Activated T-helper 17 cell treated with anti-CD3 and anti-CD28 coated beads, Interleukin-2, amount 50 U/mL, for 72 hours (primary cell): ENCODE measurements around the gene CHST8. TPM values are rescaled to one million over a fixed set of nuclear protein-coding genes. Genes with fewer than 3 reads are reported as not detected.

Experiments
- ATAC-seq: fragments of 150-1000 bp; cut with Tn5 transposase; replicated peaks from 2 replicates; pipeline ENCODE4 v1.10.0; 2021; ENCODE audit warnings: mild to moderate bottlenecking, moderate library complexity
- H3K27ac Mint-ChIP-seq: one replicate; pipeline ENCODE4 v1.8.0; 2022; ENCODE audit warnings: mixed read lengths
- H3K27me3 Mint-ChIP-seq: one replicate; pipeline ENCODE4 v1.8.0; 2022; ENCODE audit warnings: mixed read lengths
- H3K36me3 Mint-ChIP-seq: one replicate; pipeline ENCODE4 v1.8.0; 2022; ENCODE audit warnings: low read depth, mild to moderate bottlenecking, mixed read lengths
- H3K4me1 Mint-ChIP-seq: one replicate; pipeline ENCODE4 v1.8.0; 2022; ENCODE audit warnings: mixed read lengths
- H3K4me3 Mint-ChIP-seq: one replicate; pipeline ENCODE4 v1.8.0; 2022; ENCODE audit warnings: mild to moderate bottlenecking, mixed read lengths
- H3K9me3 Mint-ChIP-seq: one replicate; pipeline ENCODE4 v1.8.0; 2022; ENCODE audit warnings: mixed read lengths
- total RNA-seq, 2 donors: library from RNA; stranded (reverse); gene quantifications; one replicate each; pipeline ENCODE4 v1.2.3, GENCODE V29; 2022

Gene CHST8
- total RNA-seq, 2 donors from 2014 or later, result not detected

DNA sequence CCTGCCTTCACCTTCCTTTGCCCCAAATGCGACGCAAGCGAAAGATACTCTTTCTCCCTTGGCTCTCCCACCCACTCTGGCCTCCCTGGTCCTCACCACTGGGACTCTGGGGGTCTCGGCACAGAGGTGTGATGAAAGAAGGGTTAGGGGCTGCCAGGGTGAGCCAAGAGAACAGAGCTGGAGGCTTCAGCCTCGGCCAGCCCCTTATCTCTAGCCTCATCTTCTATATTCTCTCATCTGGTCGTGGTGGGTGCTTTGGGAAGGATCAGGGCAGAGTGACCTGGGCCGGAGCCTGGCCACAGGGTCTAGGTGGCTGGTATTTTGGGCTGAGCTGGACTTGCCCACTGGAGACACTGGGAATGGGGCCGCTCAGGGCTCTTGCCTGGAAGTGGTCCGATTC is 103.8 kb downstream of the CHST8 start:
- H3K27ac Mint-ChIP-seq, result no peak overlapping the region
- H3K4me1 Mint-ChIP-seq, result no peaks in the 10 kb centered on the region
- no peaks in the 10 kb centered on the region for H3K9me3 Mint-ChIP-seq
- ATAC-seq, result no peak
- no peaks in the 10 kb centered on the region for H3K36me3 Mint-ChIP-seq
- H3K27me3 Mint-ChIP-seq, result peaks cover 29% of the 10 kb centered on the region
- H3K4me3 Mint-ChIP-seq, result no peak overlapping the region

DNA sequence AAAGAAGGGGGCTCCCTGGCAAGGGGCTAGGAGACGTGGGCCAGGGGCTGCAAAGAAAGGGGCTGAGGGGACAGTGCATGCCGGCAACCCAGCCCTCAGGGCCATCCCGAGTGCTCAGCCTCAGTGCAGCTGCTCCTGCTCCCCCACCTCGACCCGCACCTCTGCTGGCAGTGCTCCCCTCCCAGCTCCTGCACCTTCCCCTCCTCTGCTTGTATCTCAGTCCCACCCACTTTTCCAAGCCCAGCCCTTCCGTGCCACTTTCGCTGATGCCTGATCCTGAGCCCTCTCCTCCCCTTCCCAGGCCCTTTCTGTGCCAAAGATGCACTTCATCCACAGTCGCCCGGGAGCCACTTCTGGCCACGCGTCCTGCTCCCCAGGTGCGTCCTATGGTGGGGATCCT is 105.0 kb downstream of the CHST8 start:
- no peaks in the 10 kb centered on the region for H3K36me3 Mint-ChIP-seq
- peaks cover 22% of the 10 kb centered on the region for H3K27me3 Mint-ChIP-seq
- ATAC-seq, result no peak
- H3K27ac Mint-ChIP-seq, result no peak overlapping the region
- no peak overlapping the region for H3K4me3 Mint-ChIP-seq
- H3K4me1 Mint-ChIP-seq, result no peaks in the 10 kb centered on the region
- H3K9me3 Mint-ChIP-seq, result no peaks in the 10 kb centered on the region

DNA sequence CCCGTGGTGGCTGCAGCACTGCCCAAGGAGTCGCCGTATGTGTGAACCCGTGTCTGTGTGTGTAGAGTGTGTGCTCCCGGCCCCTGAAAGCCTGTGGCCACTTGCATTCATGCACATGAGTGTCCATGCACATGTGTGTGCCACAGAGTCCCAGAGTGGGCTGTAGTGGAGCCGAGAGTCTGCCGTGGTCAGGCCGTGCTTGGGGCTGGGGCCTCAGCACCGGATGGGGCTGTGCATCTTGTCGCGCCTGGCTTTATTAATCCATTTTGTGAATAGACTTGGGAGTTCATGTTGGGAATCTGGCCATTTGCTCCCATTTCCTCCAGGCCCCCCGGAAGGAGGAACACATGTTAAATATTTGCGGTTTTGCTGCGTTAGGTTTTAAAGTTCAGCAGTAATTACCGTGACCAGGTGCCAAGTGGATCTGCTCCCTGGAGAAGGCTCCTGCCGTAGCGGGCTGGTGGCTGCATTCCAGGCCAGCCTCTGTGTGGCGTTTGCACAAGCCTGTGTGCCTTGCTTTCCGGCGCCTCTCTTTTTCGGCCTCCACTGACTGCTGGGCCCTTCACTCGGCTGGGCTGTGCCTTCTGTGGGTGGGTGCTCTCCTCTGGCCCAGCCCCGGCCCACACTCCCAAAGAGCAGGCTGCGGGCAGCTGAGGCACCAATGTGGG is 105.7 kb downstream of the CHST8 start:
- no peak for ATAC-seq
- no peaks in the 10 kb centered on the region for H3K36me3 Mint-ChIP-seq

DNA sequence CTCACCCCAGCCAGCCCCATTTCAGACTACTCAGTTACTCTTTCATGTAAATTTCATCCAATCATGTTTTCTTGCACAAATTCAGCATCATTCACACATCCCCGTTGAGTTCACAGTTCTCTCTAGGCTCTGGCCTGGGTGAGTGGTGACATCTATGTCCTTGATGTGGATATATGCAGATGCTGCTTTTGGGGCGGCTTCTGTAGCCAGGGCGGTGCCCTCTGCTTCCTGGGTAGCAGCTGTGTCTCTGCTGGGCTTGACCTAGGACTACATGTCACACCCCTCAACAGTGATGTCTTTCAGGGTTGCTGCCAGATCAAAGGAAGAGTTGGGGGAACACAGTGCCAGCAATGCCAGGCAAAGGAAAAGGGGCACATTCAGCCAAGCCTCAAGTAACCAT is 106.4 kb downstream of the CHST8 start:
- Mint-ChIP-seq H3K9me3 (no peaks in the 10 kb centered on the region), H3K4me3 (no peak overlapping the region), H3K27me3 (peaks cover 13% of the 10 kb centered on the region), H3K4me1 (no peaks in the 10 kb centered on the region), H3K36me3 (no peaks in the 10 kb centered on the region), H3K27ac (no peak overlapping the region)
- no peak for ATAC-seq

More for the DNA sequence above, 105.7 kb downstream of the CHST8 start:
- H3K27ac Mint-ChIP-seq, result no peak overlapping the region
- no peak overlapping the region for H3K4me3 Mint-ChIP-seq
- no peaks in the 10 kb centered on the region for H3K4me1 Mint-ChIP-seq
- no peaks in the 10 kb centered on the region for H3K9me3 Mint-ChIP-seq
- peaks cover 17% of the 10 kb centered on the region for H3K27me3 Mint-ChIP-seq

DNA sequence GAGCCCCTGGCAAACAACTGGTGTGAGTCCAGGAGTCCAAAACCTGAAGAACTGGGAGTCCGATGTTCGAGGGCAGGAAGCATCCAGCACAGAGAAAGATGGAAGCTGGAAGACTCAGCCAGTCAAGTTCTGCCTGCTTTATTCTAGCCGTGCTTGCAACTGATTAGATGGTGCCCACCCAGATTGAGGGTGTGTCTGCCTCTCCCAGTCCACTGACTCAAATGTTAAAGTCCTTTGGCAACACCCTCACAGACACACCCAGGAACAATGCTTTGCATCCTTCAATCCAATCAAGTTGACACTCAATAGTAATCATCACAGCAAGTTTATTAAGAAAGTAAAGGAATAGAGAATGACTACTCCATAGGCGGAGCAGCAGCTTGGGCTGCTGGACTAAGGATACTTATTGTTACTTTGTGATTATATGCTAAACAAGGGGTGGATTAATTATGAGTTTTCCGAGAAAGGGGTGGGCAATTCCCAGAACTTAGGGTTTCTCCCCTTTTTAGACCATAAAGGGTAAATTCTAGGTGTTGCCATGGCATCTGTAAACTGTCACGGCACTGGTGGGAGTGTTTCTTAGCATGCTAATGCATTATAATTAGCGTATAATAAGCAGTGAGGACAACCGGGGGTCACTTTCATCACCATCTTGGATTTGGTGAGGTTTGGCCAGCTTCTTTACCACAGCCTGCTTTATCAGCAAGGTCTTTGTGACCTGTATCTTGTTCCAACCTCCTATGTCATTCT is 109.3 kb downstream of the CHST8 start:
- no peaks in the 10 kb centered on the region for H3K4me1 Mint-ChIP-seq
- ATAC-seq, result no peak
- peaks cover 13% of the 10 kb centered on the region for H3K27me3 Mint-ChIP-seq
- no peaks in the 10 kb centered on the region for H3K9me3 Mint-ChIP-seq
- no peak overlapping the region for H3K27ac Mint-ChIP-seq
- H3K4me3 Mint-ChIP-seq, result no peak overlapping the region
- H3K36me3 Mint-ChIP-seq, result no peaks in the 10 kb centered on the region

DNA sequence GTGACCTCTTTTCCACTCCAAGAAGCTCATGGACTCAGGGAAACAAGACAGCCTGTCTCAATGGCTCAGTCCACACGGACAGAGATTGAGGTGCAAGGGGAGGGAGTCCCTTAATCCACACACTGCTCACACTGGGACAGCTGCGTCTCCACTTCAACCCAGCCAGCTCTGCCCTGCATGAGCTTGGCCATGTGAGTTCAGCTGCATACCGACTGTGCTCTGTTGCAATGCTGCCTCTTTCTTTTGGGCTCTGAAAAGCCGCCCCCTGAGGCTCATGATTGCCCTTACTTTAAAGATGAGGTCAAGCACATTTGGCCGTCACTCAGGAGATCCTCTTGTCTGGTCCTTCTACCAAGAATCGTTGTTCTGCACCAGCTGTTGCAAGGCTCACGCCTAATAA is 110.1 kb downstream of the CHST8 start:
- H3K4me1 Mint-ChIP-seq, result no peaks in the 10 kb centered on the region
- H3K9me3 Mint-ChIP-seq, result no peaks in the 10 kb centered on the region
- no peak overlapping the region for H3K4me3 Mint-ChIP-seq
- no peak for ATAC-seq
- peaks cover 12% of the 10 kb centered on the region for H3K27me3 Mint-ChIP-seq
- H3K27ac Mint-ChIP-seq, result no peak overlapping the region
- H3K36me3 Mint-ChIP-seq, result no peaks in the 10 kb centered on the region

DNA sequence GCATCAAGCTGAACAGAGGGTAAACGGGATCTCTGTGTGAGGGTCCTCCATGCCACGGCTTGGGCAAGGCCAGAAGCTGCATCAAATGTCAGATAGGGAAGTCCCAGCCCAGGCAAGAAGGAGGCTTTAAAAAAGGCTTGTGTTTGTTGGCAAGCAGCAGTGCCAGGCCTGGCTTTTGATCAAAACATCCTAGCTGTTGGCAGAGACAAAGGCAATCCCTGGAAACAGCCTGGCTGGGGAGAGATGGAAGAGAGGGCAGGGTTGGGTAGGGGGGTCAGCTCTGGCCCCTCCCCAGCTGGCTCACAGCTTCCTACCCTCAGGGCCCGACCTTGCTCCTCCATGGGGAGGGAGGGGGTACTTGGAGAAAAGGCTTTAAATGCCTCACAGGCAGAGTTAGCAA is 113.2 kb downstream of the CHST8 start:
- no peaks in the 10 kb centered on the region for H3K36me3 Mint-ChIP-seq
- no peak for ATAC-seq
- no peak overlapping the region for H3K27ac Mint-ChIP-seq
- H3K9me3 Mint-ChIP-seq, result no peaks in the 10 kb centered on the region
- no peak overlapping the region for H3K4me3 Mint-ChIP-seq
- H3K4me1 Mint-ChIP-seq, result no peaks in the 10 kb centered on the region
- peaks cover 8% of the 10 kb centered on the region for H3K27me3 Mint-ChIP-seq

DNA sequence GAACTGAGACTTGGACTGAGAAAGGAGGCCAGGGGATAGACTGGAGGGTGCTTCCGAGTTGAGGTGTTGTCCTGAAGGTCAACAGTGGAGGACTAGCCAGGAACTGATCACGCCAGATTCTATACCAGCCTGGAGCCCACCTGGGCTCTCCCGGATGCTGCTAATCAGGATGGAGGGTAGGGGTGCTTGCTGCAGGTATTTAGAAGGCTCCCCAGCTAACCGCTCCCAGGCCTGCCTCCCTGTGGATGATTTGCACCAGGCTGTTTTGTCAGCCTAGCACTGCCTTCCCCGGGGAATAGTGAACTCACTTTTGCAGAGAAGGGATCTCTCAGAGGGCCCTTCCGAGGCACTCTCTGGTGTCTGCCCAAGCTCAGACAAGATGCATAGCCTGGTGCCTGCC is 114.4 kb downstream of the CHST8 start:
- no peaks in the 10 kb centered on the region for H3K9me3 Mint-ChIP-seq
- H3K4me3 Mint-ChIP-seq, result no peak overlapping the region
- ATAC-seq, result no peak
- H3K4me1 Mint-ChIP-seq, result no peaks in the 10 kb centered on the region
- peaks cover 11% of the 10 kb centered on the region for H3K27me3 Mint-ChIP-seq
- no peaks in the 10 kb centered on the region for H3K36me3 Mint-ChIP-seq
- no peak overlapping the region for H3K27ac Mint-ChIP-seq

DNA sequence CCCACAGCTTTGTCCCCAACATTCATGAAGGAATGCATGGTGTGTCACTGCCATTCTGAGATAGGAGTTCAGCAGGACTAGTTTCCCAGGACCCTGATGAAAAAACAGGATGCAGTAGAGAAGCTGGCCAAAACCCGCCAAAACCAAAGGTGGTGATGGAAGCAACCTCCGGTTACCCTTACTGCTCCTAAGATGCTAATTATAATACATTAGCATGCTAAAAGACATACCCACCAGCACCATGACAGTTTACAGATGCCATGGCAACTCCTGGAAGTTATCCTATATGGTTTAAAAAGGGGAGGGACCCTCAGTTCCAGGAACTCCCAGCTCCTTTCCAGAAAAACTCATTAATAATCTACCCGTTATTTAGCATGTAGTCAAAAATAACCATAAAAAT is 115.0 kb downstream of the CHST8 start:
- Mint-ChIP-seq H3K4me1 (no peaks in the 10 kb centered on the region), H3K4me3 (no peak overlapping the region), H3K27me3 (peaks cover 11% of the 10 kb centered on the region), H3K36me3 (no peaks in the 10 kb centered on the region), H3K9me3 (no peaks in the 10 kb centered on the region), H3K27ac (no peak overlapping the region)
- ATAC-seq, result no peak

DNA sequence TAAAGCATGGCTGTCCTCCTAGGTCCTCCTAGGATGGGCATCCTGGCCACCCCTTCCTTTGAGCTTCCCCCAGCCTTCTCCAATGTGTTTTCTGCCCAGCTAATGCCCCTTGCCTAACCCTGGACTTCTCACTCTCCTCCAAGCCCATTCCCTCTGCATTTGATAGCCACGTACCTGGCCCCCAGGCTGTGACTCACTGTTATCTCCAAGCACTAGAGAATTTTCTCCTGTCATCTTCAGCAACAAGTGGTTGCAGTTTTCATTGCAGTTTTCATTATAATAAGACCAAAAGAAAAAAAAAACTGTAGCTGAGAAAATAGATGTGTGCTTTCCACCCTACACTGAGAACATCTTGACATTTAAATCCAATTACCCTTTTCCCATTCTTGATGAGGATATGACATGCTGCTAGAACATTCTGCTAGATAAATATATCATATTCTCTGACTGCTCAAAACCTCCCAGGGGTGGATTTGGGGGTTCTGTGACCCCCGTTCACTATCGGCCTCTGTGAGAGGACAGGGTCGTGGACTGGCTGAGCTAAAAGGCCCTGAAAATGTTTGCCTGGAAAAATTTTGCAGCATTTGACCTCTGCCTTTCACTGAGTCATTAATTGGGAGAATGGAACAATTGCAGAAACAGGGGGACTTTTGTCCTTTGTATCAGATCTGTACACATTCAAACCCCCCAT is 116.1 kb downstream of the CHST8 start:
- no peaks in the 10 kb centered on the region for H3K4me1 Mint-ChIP-seq
- no peaks in the 10 kb centered on the region for H3K9me3 Mint-ChIP-seq
- no peak overlapping the region for H3K4me3 Mint-ChIP-seq
- H3K27me3 Mint-ChIP-seq, result peaks cover 11% of the 10 kb centered on the region
- H3K27ac Mint-ChIP-seq, result no peak overlapping the region
- H3K36me3 Mint-ChIP-seq, result no peaks in the 10 kb centered on the region
- no peak for ATAC-seq

DNA sequence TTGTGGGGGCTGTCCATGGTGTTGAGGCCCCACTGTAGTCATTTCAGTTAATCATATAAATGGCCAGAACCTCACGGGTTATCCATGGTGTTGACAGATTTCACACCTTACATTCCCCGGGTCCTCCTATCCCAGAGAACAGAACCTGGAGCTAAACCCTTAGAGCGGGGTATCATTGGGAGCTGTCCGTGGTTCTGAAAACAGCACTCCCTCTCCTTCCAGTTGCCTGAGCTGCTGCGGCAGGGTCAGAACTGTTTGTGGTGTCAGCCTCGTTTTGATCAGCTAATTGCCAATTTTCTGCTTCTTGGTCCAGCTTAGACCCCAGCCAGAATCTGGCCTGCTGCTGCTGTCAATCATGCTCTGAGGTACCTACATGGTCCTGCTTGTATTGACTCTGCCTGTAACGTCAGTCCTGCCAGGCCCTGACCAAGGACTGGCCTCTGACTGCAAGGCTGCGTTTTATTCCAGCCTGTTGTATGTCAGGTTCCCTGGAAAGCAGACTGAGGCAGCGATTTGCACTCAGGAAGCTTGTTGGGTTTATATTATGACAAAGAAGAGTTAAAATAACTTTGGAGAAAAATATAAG is 119.2 kb downstream of the CHST8 start:
- peaks cover 17% of the 10 kb centered on the region for H3K27me3 Mint-ChIP-seq
- ATAC-seq, result no peak
- no peak overlapping the region for H3K27ac Mint-ChIP-seq
- no peak overlapping the region for H3K4me3 Mint-ChIP-seq
- no peaks in the 10 kb centered on the region for H3K36me3 Mint-ChIP-seq
- no peaks in the 10 kb centered on the region for H3K9me3 Mint-ChIP-seq
- H3K4me1 Mint-ChIP-seq, result no peaks in the 10 kb centered on the region

DNA sequence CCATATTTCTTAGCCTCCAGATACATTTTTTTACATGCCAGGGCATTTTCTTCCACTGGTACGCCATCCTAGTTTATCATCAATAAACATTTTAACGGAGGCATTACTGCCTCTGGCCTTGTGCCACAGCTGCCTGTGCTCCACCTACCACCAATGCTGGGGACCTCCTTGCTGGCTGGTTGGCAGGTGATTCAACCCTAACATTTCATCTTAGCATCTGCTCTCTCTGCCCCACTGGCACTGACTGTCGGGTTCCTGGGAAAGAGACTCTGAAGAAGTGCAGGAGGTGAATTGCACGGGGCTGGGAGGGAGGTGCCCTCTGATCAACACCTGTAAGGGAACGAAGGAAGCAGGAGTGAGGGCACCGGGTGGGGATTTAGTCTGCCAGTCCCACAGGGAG is 123.5 kb downstream of the CHST8 start:
- no peak overlapping the region for H3K4me3 Mint-ChIP-seq
- ATAC-seq, result no peak
- H3K27me3 Mint-ChIP-seq, result peaks cover 19% of the 10 kb centered on the region

DNA sequence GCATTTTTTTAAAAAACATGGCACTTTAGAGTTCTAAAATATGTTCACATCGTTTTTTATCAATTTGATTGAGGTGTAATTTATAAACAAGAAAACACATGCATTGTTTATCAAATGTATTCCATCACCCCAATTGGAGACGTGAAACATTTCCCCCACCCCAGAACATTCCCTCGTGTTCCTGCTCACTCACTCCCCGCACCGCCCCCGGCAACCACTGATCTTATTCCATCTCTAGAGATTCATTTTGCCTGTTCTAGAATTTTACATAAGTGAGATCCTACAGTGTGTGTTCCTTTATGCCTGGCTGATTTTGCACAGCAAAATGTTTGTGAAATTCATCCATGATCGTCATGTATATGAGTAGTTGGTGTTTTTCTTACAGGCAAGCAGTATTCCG is 124.4 kb downstream of the CHST8 start:
- no peak overlapping the region for H3K27ac Mint-ChIP-seq
- no peaks in the 10 kb centered on the region for H3K36me3 Mint-ChIP-seq
- H3K27me3 Mint-ChIP-seq, result peaks cover 15% of the 10 kb centered on the region
- H3K4me1 Mint-ChIP-seq, result no peaks in the 10 kb centered on the region
- H3K4me3 Mint-ChIP-seq, result no peak overlapping the region
- H3K9me3 Mint-ChIP-seq, result no peaks in the 10 kb centered on the region
- no peak for ATAC-seq

More for the DNA sequence above, 123.5 kb downstream of the CHST8 start:
- Mint-ChIP-seq H3K9me3 (no peaks in the 10 kb centered on the region), H3K36me3 (no peaks in the 10 kb centered on the region), H3K27ac (no peak overlapping the region), H3K4me1 (no peaks in the 10 kb centered on the region)

DNA sequence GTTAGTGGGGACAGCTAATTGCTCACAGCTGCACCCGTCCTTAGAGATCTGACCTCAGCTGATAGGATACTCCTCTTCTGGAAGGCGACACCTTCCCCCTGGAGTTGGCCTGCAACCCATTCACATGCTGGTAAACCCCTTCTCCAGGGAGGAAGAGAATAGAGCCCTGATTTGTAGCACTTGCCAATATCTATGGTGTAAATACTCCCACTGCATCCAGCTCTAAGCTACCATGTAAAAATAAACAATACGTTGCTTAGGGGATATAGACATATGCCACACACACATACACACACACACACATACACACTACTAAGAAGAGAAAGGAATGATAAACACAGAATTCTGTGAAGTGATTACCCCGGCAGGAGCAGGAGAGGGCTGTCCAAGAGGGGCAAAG is 125.5 kb downstream of the CHST8 start:
- H3K4me1 Mint-ChIP-seq, result no peaks in the 10 kb centered on the region
- no peaks in the 10 kb centered on the region for H3K36me3 Mint-ChIP-seq
- H3K4me3 Mint-ChIP-seq, result no peak overlapping the region
- H3K27me3 Mint-ChIP-seq, result peaks cover 15% of the 10 kb centered on the region
- no peaks in the 10 kb centered on the region for H3K9me3 Mint-ChIP-seq
- no peak overlapping the region for H3K27ac Mint-ChIP-seq
- no peak for ATAC-seq

DNA sequence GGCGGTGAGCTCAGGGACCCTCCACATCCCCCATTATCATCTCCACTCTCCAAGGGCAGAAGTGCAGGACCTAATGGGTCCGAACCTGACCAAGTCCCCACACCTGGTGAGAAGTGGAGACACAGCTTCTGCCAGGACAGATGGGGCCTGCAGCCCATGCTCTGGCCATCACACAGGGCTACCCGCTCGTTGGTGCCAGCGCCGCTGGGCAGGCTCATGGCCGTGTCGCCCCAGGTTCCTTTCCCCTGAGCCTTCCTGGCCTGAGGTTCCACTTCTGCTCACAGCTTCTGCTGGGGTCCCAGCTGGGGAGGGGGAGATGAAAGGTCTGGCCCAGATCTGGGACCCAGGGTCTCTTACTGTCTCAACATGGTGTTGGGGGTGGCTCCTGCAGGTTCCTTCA is 126.5 kb downstream of the CHST8 start:
- Mint-ChIP-seq H3K27ac (no peak overlapping the region), H3K4me1 (no peaks in the 10 kb centered on the region)

More for the DNA sequence above, 126.5 kb downstream of the CHST8 start:
- H3K4me3 Mint-ChIP-seq, result no peak overlapping the region
- no peak for ATAC-seq
- H3K9me3 Mint-ChIP-seq, result no peaks in the 10 kb centered on the region
- H3K36me3 Mint-ChIP-seq, result no peaks in the 10 kb centered on the region
- peaks cover 15% of the 10 kb centered on the region for H3K27me3 Mint-ChIP-seq
